K562 (cell line): ENCODE results near the gene DND1. TPM values are rescaled to one million over a fixed set of nuclear protein-coding genes. Genes with fewer than 3 reads are reported as not detected.
"Not testable (repeated sequence)": the region's sequence is repeated elsewhere in the genome, so short reads cannot be mapped to it uniquely, and the experiment has no call there.

Experiments used
- ATAC-seq: fragments of 200-7000 bp; cut with Tn5 transposase; 3 replicates; pipeline ENCODE4 v1.9.1; 2020; ENCODE audit warnings: moderate library complexity
- BruUV-seq: library from RNA; stranded (reverse); fragments of 400-500 nt; replicated peaks from 2 replicates; lab custom pipeline; 2021; lab: Mats Ljungman, UMichigan
- CTCF ChIA-PET: fragments of 300-600 bp; formaldehyde crosslinking; extraction: SDS; loops from one replicate; lab custom pipeline; 2021; ENCODE audit warnings: low intra/inter-chr PET ratio; lab: Yijun Ruan, JAX
- POLR2A ChIA-PET: fragments of 300-600, 350-650 bp; sonication (Branson Sonifier 250); formaldehyde crosslinking; extraction: SDS; loops from one replicate; lab custom pipeline; 2021; ENCODE audit warnings: antibody characterized with exemption, inconsistent platforms; lab: Yijun Ruan, JAX
- DNase-seq, 4 experiments: peaks; one replicate each; pipeline versions ENCODE4 v3.0.0 to v3.0.0-alpha.2; 2011 to 2018; ENCODE audit warnings: low spot score in 3 of 4, mixed read lengths in 3 of 4; ENCODE audit errors: extremely low read depth in 1 of 4
- FAIRE-seq: peaks from 2 replicates; lab custom pipeline; 2011; peaks lifted over from hg19 to GRCh38; lab: Jason Lieb, UNC
- H2AFZ ChIP-seq: 2 replicates; pipeline ENCODE4 v1.6.0; 2011; ENCODE audit warnings: low read depth, low read length, control low read depth, inconsistent platforms
- H3K27ac ChIP-seq: fragments of 200-600 bp; 3 replicates; pipeline ENCODE4 v1.8.0; 2011; ENCODE audit warnings: low read depth, mild to moderate bottlenecking, control low read depth, inconsistent platforms, low read length, moderate library complexity, mixed read lengths; ENCODE audit errors: extremely low read depth
- H3K27me3 ChIP-seq, 2 experiments: fragments of 300-600 bp in 1 of 2; 2 replicates in 1 of 2; 3 replicates in 1 of 2; pipeline versions ENCODE4 v1.6.0 to v1.8.0; 2011; ENCODE audit warnings: inconsistent platforms in 2 of 2, low read length in 2 of 2, mild to moderate bottlenecking in 1 of 2, mixed read lengths in 1 of 2, moderate library complexity in 1 of 2; ENCODE audit not compliant: control insufficient read depth in 2 of 2, insufficient read depth in 2 of 2
- H3K36me3 ChIP-seq: fragments of 300-600 bp; 3 replicates; pipeline ENCODE4 v1.8.0; 2011; ENCODE audit warnings: mild to moderate bottlenecking, low read length, inconsistent platforms; ENCODE audit not compliant: control insufficient read depth, insufficient read depth
- H3K4me1 ChIP-seq, 2 experiments: fragments of 200-600 bp in 1 of 2; replicated peaks in 1 of 2; 2 replicates in 1 of 2; 3 replicates in 1 of 2; pipeline versions ENCODE4 v1.5.1 to v1.8.0; 2011; ENCODE audit warnings: inconsistent platforms in 2 of 2, low read length in 2 of 2, mild to moderate bottlenecking in 1 of 2, mixed read lengths in 1 of 2, moderate library complexity in 1 of 2; ENCODE audit not compliant: control insufficient read depth in 2 of 2, insufficient read depth in 2 of 2
- H3K4me2 ChIP-seq: 2 replicates; pipeline ENCODE4 v1.6.1; 2011; ENCODE audit warnings: low read length, control low read depth, inconsistent platforms, mixed read lengths; ENCODE audit not compliant: insufficient read depth
- H3K4me3 ChIP-seq: fragments of 200-600 bp; sonication (generic), shearing (Covaris generic); 2 replicates; pipeline ENCODE4 v1.5.1; 2016; ENCODE audit warnings: control low read depth, inconsistent platforms
- H3K79me2 ChIP-seq: fragments of 200-600 bp; 3 replicates; pipeline ENCODE4 v1.8.0; 2011; ENCODE audit warnings: low read length, inconsistent platforms; ENCODE audit not compliant: control insufficient read depth, insufficient read depth
- H3K9ac ChIP-seq, 2 experiments: 2 replicates each; pipeline versions ENCODE4 v1.6.0 to v1.6.1; 2011; ENCODE audit warnings: low read depth in 2 of 2, low read length in 2 of 2, control low read depth in 1 of 2, inconsistent platforms in 1 of 2, mild to moderate bottlenecking in 1 of 2, mixed read lengths in 1 of 2; ENCODE audit not compliant: insufficient read depth in 1 of 2
- H3K9me1 ChIP-seq: one replicate; pipeline ENCODE4 v1.6.0; 2011; ENCODE audit warnings: inconsistent platforms, mild to moderate bottlenecking, low read length, moderate library complexity; ENCODE audit not compliant: control insufficient read depth, insufficient read depth
- H3K9me3 ChIP-seq: replicated peaks from 2 replicates; pipeline ENCODE4 v1.5.1; 2011; ENCODE audit warnings: low read depth, low read length, inconsistent platforms; ENCODE audit not compliant: control insufficient read depth, insufficient read depth
- H4K20me1 ChIP-seq: replicated peaks from 2 replicates; pipeline ENCODE4 v1.6.1; 2011; ENCODE audit warnings: low read length, inconsistent platforms, mixed read lengths; ENCODE audit not compliant: control insufficient read depth, insufficient read depth
- MLLT1 ChIP-seq, 2 experiments: fragments of 450-650 bp; IDR thresholded peaks; 2 replicates each; pipeline ENCODE4 v1.6.1; 2016
- SMARCE1 ChIP-seq: fragments of 450-650 bp; IDR thresholded peaks from 2 replicates; pipeline ENCODE4 v1.7.1; 2016; ENCODE audit warnings: mild to moderate bottlenecking
- SP2 ChIP-seq: IDR thresholded peaks from 2 replicates; pipeline ENCODE4 v1.6.1; 2011; ENCODE audit warnings: mild to moderate bottlenecking, low read depth, low read length, moderate library complexity; ENCODE audit not compliant: poor library complexity, severe bottlenecking; ENCODE audit errors: extremely low read depth
- STAT5A ChIP-seq: IDR thresholded peaks from 2 replicates; pipeline ENCODE4 v1.6.1; 2012; ENCODE audit warnings: low read length, inconsistent platforms, borderline replicate concordance
- TEAD1 ChIP-seq, 2 experiments: fragments of 450-650 bp in 1 of 2; sonication (generic) in 1 of 2; formaldehyde crosslinking; IDR thresholded peaks; 2 replicates each; pipeline versions ENCODE4 v1.4.0 to v1.8.0; 2020 to 2022; ENCODE audit warnings: mild to moderate bottlenecking in 2 of 2, missing genetic modification reagents in 1 of 2
- THRAP3 ChIP-seq: fragments of 450-650 bp; IDR thresholded peaks from 2 replicates; pipeline ENCODE4 v1.6.1; 2016; ENCODE audit warnings: mild to moderate bottlenecking, inconsistent platforms, borderline replicate concordance
- ZBED1 ChIP-seq: IDR thresholded peaks from 2 replicates; pipeline ENCODE4 v1.6.1; 2014
- WGBS: fragments of 100-300 bp; shearing (Covaris generic); methylation state at CpG from one replicate; pipeline ENCODE4 v1.1.6; 2016; ENCODE audit warnings: low coverage, mixed read lengths; ENCODE audit not compliant: insufficient coverage; ENCODE audit errors: missing lambda C conversion rate; 5-methylcytosine and 5-hydroxymethylcytosine counted together
- in situ Hi-C: fragments of 300-500 bp; cut with MboI; formaldehyde crosslinking; loops from 4 replicates; pipeline ENCODE4 v1.15.0; 2018; ENCODE audit warnings: inconsistent platforms, mixed read lengths
- intact Hi-C: fragments of 100-400 bp; cut with micrococcal nuclease; formaldehyde crosslinking; loops from 2 replicates; pipeline ENCODE4 v1.14.2; 2022
- polyA plus RNA-seq, 8 experiments: library from polyadenylated mRNA; depleted of rRNA in 4 of 8; stranded (reverse) in 5 of 8; unstranded in 3 of 8; fragments of >200 nt; fragmentation: Nextera tagmentation in 2 of 8; fragmentation: Illumina TruSeq in 1 of 8; extraction: Ambion mirVana in 2 of 8; extraction: Trizol in 1 of 8; gene quantifications; 2 replicates each; pipeline versions ENCODE4 v1.2.1 to v1.2.3, GENCODE V29; 2011 to 2014; ENCODE audit warnings: inconsistent platforms in 1 of 8, missing spikeins in 1 of 8
- total RNA-seq, 7 experiments: library from RNA; depleted of rRNA in 6 of 7; stranded (reverse); fragments of >200 nt in 6 of 7; fragmentation: Illumina TruSeq in 2 of 7; extraction: Trizol in 2 of 7; gene quantifications; 2 replicates each; pipeline versions ENCODE4 v1.2.1 to v1.2.3, GENCODE V29; 2011 to 2021; ENCODE audit warnings: low replicate concordance in 1 of 7
- TF ChIP-seq, protein P1 (sequence below): fragments of 250-450 bp; sonication (Bioruptor Pico); IDR thresholded peaks from 2 replicates; pipeline ENCODE4 v1.8.0; 2022; ENCODE audit warnings: inconsistent platforms
- TF ChIP-seq, protein P2 (sequence below): sonication (generic); formaldehyde crosslinking; IDR thresholded peaks from 2 replicates; pipeline ENCODE4 v1.8.1; 2023; ENCODE audit warnings: mild to moderate bottlenecking, missing genetic modification reagents

Gene DND1
- total and polyA plus RNA-seq, 9 of the 15 experiments (the other 6 are each of a cell fraction or from before 2014, with no cell fraction given): 0.37 to 2.0 (median 0.90) TPM; not detected in 3

- FAIRE-seq: no peak
- Histone ChIP-seq H3K4me3 (peak overlapping the region; percentile 92), H4K20me1 (0 out of 2 replicates have a peak, but pooled peaks cover 3% of the 10 kb centered on the region), H3K9me3 (no peaks in the 10 kb centered on the region), H3K9me1 (no peaks in the 10 kb centered on the region), H3K79me2 (peaks cover 36% of the 10 kb centered on the region), H3K4me2 (peak overlapping the region; percentile 96), H2AFZ (peak overlapping the region; percentile 97), H3K27me3 (no peaks in the 10 kb centered on the region), H3K27ac (peak overlapping the region; percentile 91), H3K4me1 (peaks cover 10 to 11% of the 10 kb centered on the region in 2 experiments; a peak in 4 of 5 replicates), H3K36me3 (peaks cover 72% of the 10 kb centered on the region), H3K9ac (peak overlapping the region; percentile 76 to 93)
- no TSS peak for BruUV-seq
- no peak for ATAC-seq
- ChIA-PET POLR2A (interaction anchor here (0.6 to 3.2 kb wide), 13 partner anchors 8 to 292 kb away, joined by 3 to 17 read pairs (median 3); partner anchors contain the start of genes EIF4EBP3, IK and NDUFA2), CTCF (no interaction called here)
- intact Hi-C loops (loop anchor here (1.0 to 2.0 kb wide), 5 partner anchors 17 to 263 kb away; partner anchors contain the start of genes ANKHD1, HARS1, HARS2 and IK), in situ Hi-C loops (no loop called here)
- no peak for DNase-seq
- 79% methylated on average over 18 of the region's 18 CpGs for WGBS
- TF ChIP-seq THRAP3 (0 out of 2 replicates have a peak, but pooled peaks have one; percentile 67), ZBED1 (0 out of 2 replicates have a peak, but pooled peaks have one; percentile 3), TEAD1 (CRISPR knock-in tag; IDR thresholded peaks at IDR 0.05) (0 out of 4 replicates have a peak, but pooled peaks of 1 of the 2 experiments have one; percentile 20), SMARCE1 (0 out of 2 replicates have a peak, but pooled peaks have one; percentile 6), MLLT1 (IDR thresholded peaks at IDR 0.05) (peak in 1 of 2 experiments; percentile 78; a peak in 2 of 4 replicates), SP2 (no peak), STAT5A (no peak)
- TF ChIP-seq, protein P1, sequence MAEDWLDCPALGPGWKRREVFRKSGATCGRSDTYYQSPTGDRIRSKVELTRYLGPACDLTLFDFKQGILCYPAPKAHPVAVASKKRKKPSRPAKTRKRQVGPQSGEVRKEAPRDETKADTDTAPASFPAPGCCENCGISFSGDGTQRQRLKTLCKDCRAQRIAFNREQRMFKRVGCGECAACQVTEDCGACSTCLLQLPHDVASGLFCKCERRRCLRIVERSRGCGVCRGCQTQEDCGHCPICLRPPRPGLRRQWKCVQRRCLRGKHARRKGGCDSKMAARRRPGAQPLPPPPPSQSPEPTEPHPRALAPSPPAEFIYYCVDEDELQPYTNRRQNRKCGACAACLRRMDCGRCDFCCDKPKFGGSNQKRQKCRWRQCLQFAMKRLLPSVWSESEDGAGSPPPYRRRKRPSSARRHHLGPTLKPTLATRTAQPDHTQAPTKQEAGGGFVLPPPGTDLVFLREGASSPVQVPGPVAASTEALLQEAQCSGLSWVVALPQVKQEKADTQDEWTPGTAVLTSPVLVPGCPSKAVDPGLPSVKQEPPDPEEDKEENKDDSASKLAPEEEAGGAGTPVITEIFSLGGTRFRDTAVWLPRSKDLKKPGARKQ (CRISPR knock-in tag): 0 out of 2 replicates have a peak, but pooled peaks have one; percentile 68
- TF ChIP-seq, protein P2, sequence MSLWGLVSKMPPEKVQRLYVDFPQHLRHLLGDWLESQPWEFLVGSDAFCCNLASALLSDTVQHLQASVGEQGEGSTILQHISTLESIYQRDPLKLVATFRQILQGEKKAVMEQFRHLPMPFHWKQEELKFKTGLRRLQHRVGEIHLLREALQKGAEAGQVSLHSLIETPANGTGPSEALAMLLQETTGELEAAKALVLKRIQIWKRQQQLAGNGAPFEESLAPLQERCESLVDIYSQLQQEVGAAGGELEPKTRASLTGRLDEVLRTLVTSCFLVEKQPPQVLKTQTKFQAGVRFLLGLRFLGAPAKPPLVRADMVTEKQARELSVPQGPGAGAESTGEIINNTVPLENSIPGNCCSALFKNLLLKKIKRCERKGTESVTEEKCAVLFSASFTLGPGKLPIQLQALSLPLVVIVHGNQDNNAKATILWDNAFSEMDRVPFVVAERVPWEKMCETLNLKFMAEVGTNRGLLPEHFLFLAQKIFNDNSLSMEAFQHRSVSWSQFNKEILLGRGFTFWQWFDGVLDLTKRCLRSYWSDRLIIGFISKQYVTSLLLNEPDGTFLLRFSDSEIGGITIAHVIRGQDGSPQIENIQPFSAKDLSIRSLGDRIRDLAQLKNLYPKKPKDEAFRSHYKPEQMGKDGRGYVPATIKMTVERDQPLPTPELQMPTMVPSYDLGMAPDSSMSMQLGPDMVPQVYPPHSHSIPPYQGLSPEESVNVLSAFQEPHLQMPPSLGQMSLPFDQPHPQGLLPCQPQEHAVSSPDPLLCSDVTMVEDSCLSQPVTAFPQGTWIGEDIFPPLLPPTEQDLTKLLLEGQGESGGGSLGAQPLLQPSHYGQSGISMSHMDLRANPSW (CRISPR knock-in tag): 0 out of 2 replicates have a peak, but pooled peaks have one; percentile 11
These were observed 9.4 kb downstream of the DND1 start for GRCh38 chr5:140664030-140664358.

- CTCF ChIA-PET: not testable (repeated sequence)
- POLR2A ChIA-PET: interaction anchor here (2.0 kb wide), 1 partner anchor 13 kb away, joined by 11 read pairs; the partner anchor contains the start of genes IK and NDUFA2
These were observed 13.0 kb downstream of the DND1 start for GRCh38 chr5:140660371-140660770.

More at GRCh38 chr5:140660371-140660770, 13.0 kb downstream of the DND1 start:
- peaks cover 0 to 11% of the 10 kb centered on the region in 2 experiments; a peak in 3 of 5 replicates for H3K4me1 ChIP-seq
- in situ Hi-C loops, H3K4me3 ChIP-seq, ATAC-seq, H3K27me3 ChIP-seq, H3K4me2 ChIP-seq, H2AFZ ChIP-seq, H3K9me3 ChIP-seq, BruUV-seq, H3K79me2 ChIP-seq, H3K9me1 ChIP-seq, H3K9ac ChIP-seq, H3K27ac ChIP-seq, DNase-seq, intact Hi-C loops, FAIRE-seq, H4K20me1 ChIP-seq: not testable (repeated sequence)
- 76% methylated on average over 3 of the region's 6 CpGs for WGBS
- peaks cover 73% of the 10 kb centered on the region for H3K36me3 ChIP-seq
